SK-N-SH (cell line): ENCODE results near the gene CCDC194. TPM values are rescaled to one million over a fixed set of nuclear protein-coding genes. Genes with fewer than 3 reads are reported as not detected.

Source experiments
- CTCF ChIA-PET: fragments of 300-600, 350-600 bp; formaldehyde crosslinking; extraction: SDS; loops from one replicate; lab custom pipeline; 2021; lab: Yijun Ruan, JAX
- POLR2A ChIA-PET: fragments of 350-600 bp; sonication (Branson Sonifier 250); formaldehyde crosslinking; extraction: SDS; loops from one replicate; lab custom pipeline; 2020; ENCODE audit warnings: antibody characterized with exemption, inconsistent platforms; lab: Yijun Ruan, JAX
- DNase-seq: peaks from one replicate; pipeline ENCODE4 v3.0.0; 2012
- H2AFZ ChIP-seq: fragments of 200-600 bp; sonication (generic); 2 replicates; pipeline ENCODE4 v1.8.1; 2016; ENCODE audit warnings: antibody characterized with exemption, mild to moderate bottlenecking, low read depth
- H3F3A ChIP-seq: fragments of 200-600 bp; sonication (generic); replicated peaks from 2 replicates; pipeline ENCODE3; 2016; ENCODE audit warnings: antibody characterized with exemption, mild to moderate bottlenecking; ENCODE audit not compliant: insufficient read depth
- H3K27ac ChIP-seq, 2 experiments: fragments of 200-500 bp in 1 of 2; fragments of 200-600 bp in 1 of 2; sonication (Bioruptor generic) in 1 of 2; sonication (generic), shearing (Covaris generic) in 1 of 2; 2 replicates each; pipeline versions ENCODE4 v1.5.1 to v1.6.1; 2014 to 2016; ENCODE audit warnings: low read depth in 2 of 2, inconsistent platforms in 1 of 2, low read length in 1 of 2, mild to moderate bottlenecking in 1 of 2, mixed read lengths in 1 of 2
- H3K27me3 ChIP-seq: fragments of 200-600 bp; sonication (generic), shearing (Covaris generic); 2 replicates; pipeline ENCODE4 v1.6.1; 2016; ENCODE audit warnings: mixed run types; ENCODE audit not compliant: insufficient read depth
- H3K36me3 ChIP-seq, 2 experiments: fragments of 200-500 bp in 1 of 2; fragments of 200-600 bp in 1 of 2; sonication (Bioruptor generic) in 1 of 2; sonication (generic) in 1 of 2; replicated peaks in 1 of 2; 2 replicates each; pipeline versions ENCODE3 to v1.5.1; 2014 to 2016; ENCODE audit warnings: low read length in 1 of 2, mild to moderate bottlenecking in 1 of 2; ENCODE audit not compliant: insufficient read depth in 2 of 2, control insufficient read depth in 1 of 2
- H3K4me1 ChIP-seq, 2 experiments: fragments of 200-500 bp in 1 of 2; fragments of 200-600 bp in 1 of 2; sonication (Bioruptor generic) in 1 of 2; sonication (generic), shearing (Covaris generic) in 1 of 2; 2 replicates each; pipeline versions ENCODE4 v1.5.1 to v1.6.1; 2014 to 2016; ENCODE audit warnings: low read depth in 1 of 2, low read length in 1 of 2, mixed run types in 1 of 2; ENCODE audit not compliant: insufficient read depth in 2 of 2, control insufficient read depth in 1 of 2
- H3K4me2 ChIP-seq: fragments of 200-600 bp; sonication (generic), shearing (Covaris generic); 2 replicates; pipeline ENCODE4 v1.6.1; 2017; ENCODE audit warnings: mixed run types
- H3K4me3 ChIP-seq, 2 experiments: fragments of 200-500 bp in 1 of 2; fragments of 200-600 bp in 1 of 2; sonication (Bioruptor generic) in 1 of 2; sonication (generic), shearing (Covaris generic) in 1 of 2; 2 replicates each; pipeline versions ENCODE4 v1.5.1 to v1.8.1; 2014 to 2016; ENCODE audit warnings: low read depth in 2 of 2, inconsistent platforms in 1 of 2, low read length in 1 of 2, mild to moderate bottlenecking in 1 of 2, mixed read lengths in 1 of 2, moderate library complexity in 1 of 2
- H3K79me2 ChIP-seq: fragments of 200-600 bp; sonication (generic); 2 replicates; pipeline ENCODE4 v1.8.1; 2017; ENCODE audit warnings: mild to moderate bottlenecking; ENCODE audit not compliant: insufficient read depth
- H3K9ac ChIP-seq: fragments of 200-600 bp; sonication (generic); 2 replicates; pipeline ENCODE4 v1.6.1; 2017; ENCODE audit warnings: mixed run types
- H3K9me2 ChIP-seq: fragments of 200-600 bp; sonication (generic); 2 replicates; pipeline ENCODE4 v1.6.1; 2017; ENCODE audit warnings: mixed run types
- H3K9me3 ChIP-seq: fragments of 200-600 bp; sonication (generic); 2 replicates; pipeline ENCODE4 v1.6.1; 2017; ENCODE audit warnings: mixed run types, mild to moderate bottlenecking, moderate library complexity
- H4K20me1 ChIP-seq: fragments of 200-600 bp; sonication (generic); 2 replicates; pipeline ENCODE4 v1.6.1; 2017; ENCODE audit warnings: mild to moderate bottlenecking, mixed run types; ENCODE audit not compliant: insufficient read depth
- ELF1 ChIP-seq: IDR thresholded peaks from 2 replicates; pipeline ENCODE4 v1.4.0; 2012
- EP300 ChIP-seq, 2 experiments: IDR thresholded peaks; 2 replicates each; pipeline versions ENCODE4 v1.4.0 to v1.6.1; 2012; ENCODE audit warnings: borderline replicate concordance in 1 of 2, low read depth in 1 of 2, low read length in 1 of 2
- EZH2phosphoT487 ChIP-seq: fragments of 200-600 bp; sonication (generic); IDR thresholded peaks from 2 replicates; pipeline ENCODE4 v1.6.1; 2017; ENCODE audit warnings: low read depth, mixed run types, mild to moderate bottlenecking, antibody characterized with exemption, moderate library complexity, borderline replicate concordance
- FOSL2 ChIP-seq: IDR thresholded peaks from 2 replicates; pipeline ENCODE4 v1.4.0; 2012; ENCODE audit warnings: low read depth, mild to moderate bottlenecking, moderate library complexity, borderline replicate concordance
- FOXM1 ChIP-seq: IDR thresholded peaks from 2 replicates; pipeline ENCODE4 v1.4.0; 2012; ENCODE audit warnings: low read depth, mild to moderate bottlenecking
- JUND ChIP-seq: IDR thresholded peaks from 2 replicates; pipeline ENCODE4 v1.4.0; 2012
- MEF2A ChIP-seq: IDR thresholded peaks from 2 replicates; pipeline ENCODE4 v1.4.0; 2012; ENCODE audit warnings: low read depth, borderline replicate concordance
- MXI1 ChIP-seq: IDR thresholded peaks from 2 replicates; pipeline ENCODE4 v1.6.1; 2012; ENCODE audit warnings: mild to moderate bottlenecking, low read depth, low read length, improper control_type of control experiment
- POLR2AphosphoS5 ChIP-seq: IDR thresholded peaks from 2 replicates; pipeline ENCODE4 v1.6.1; 2012; ENCODE audit warnings: low read depth, low read length
- RFX5 ChIP-seq: IDR thresholded peaks from 2 replicates; pipeline ENCODE4 v1.6.1; 2012; ENCODE audit warnings: mild to moderate bottlenecking, improper control_type of control experiment, low read length
- RXRA ChIP-seq: IDR thresholded peaks from 2 replicates; pipeline ENCODE4 v1.4.0; 2012; ENCODE audit warnings: low read depth, mild to moderate bottlenecking, borderline replicate concordance
- SMC3 ChIP-seq: IDR thresholded peaks from 2 replicates; pipeline ENCODE4 v1.6.1; 2012; ENCODE audit warnings: low read depth, low read length, improper control_type of control experiment
- TAF1 ChIP-seq: IDR thresholded peaks from 2 replicates; pipeline ENCODE4 v1.6.1; 2012; ENCODE audit warnings: low read depth, mild to moderate bottlenecking, low read length, moderate library complexity, borderline replicate concordance
- WGBS: methylation state at CpG from one replicate; pipeline ENCODE4 v1.1.6; 2017; ENCODE audit warnings: low lambda C conversion rate; 5-methylcytosine and 5-hydroxymethylcytosine counted together
- polyA plus RNA-seq, 3 experiments: library from polyadenylated mRNA; depleted of rRNA; stranded (reverse); fragments of >200 nt; gene quantifications; 2 replicates each; pipeline ENCODE4 v1.2.3, GENCODE V29; 2012
- TF ChIP-seq, protein P1 (sequence below): IDR thresholded peaks from 2 replicates; pipeline ENCODE4 v1.4.0; 2012; ENCODE audit warnings: low read depth
- TF ChIP-seq, protein P2 (sequence below): fragments of 150-350 bp; IDR thresholded peaks from 2 replicates; pipeline ENCODE4 v1.6.1; 2016; ENCODE audit warnings: mild to moderate bottlenecking, low read depth, low read length
- TF ChIP-seq, protein P3 (sequence below): IDR thresholded peaks from 2 replicates; pipeline ENCODE4 v1.4.0; 2012; ENCODE audit warnings: low read depth, borderline replicate concordance
- TF ChIP-seq, protein P4 (sequence below): IDR thresholded peaks from 2 replicates; pipeline ENCODE4 v1.6.1; 2012; ENCODE audit warnings: mild to moderate bottlenecking, low read depth, low read length, moderate library complexity
- TF ChIP-seq, protein P5 (sequence below): fragments of 200-600 bp; sonication (generic); IDR thresholded peaks from 2 replicates; pipeline ENCODE4 v1.6.1; 2017; ENCODE audit warnings: antibody characterized with exemption, mild to moderate bottlenecking, moderate library complexity

Gene CCDC194
- polyA plus RNA-seq, 1 of the 3 experiments (the other 2 are of a cell fraction) = not detected

DNA sequence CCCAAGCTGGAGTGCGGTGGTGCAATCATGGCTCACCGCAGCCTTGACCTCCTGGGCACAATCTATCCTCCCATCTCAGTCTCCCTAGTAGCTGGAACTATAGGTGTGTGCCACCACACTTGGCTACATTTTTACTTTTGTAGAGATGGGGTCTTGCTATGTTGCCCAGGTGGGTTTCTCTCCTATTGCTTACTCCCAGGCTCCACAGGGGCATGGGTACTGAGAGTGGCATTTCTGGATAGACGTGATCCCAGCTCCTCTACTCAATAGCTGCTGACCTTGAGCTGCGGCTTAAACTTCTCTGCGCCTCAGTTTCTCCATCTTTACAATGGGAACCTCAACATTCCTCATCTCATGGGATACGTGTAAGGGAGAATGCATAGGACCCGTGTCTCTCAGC, 37.4 kb upstream of the CCDC194 start:
- no peaks in the 10 kb centered on the region for H3K27me3 ChIP-seq
- H3K9me3 ChIP-seq = no peaks in the 10 kb centered on the region
- CTCF ChIA-PET = interaction anchor here (1.0 to 1.9 kb wide), 3 partner anchors 10 to 142 kb away, joined by 3 to 4 read pairs (median 4); no protein-coding TSS in a partner anchor
- POLR2A ChIA-PET = no interaction called here
- H3K36me3 ChIP-seq = no peaks in the 10 kb centered on the region
- TF ChIP-seq SMC3 (no peak), TAF1 (no peak), RFX5 (no peak), ELF1 (no peak), MXI1 (no peak), EZH2phosphoT487 (no peak), FOSL2 (no peak), EP300 (IDR thresholded peaks at IDR 0.05; ENCODE audit: borderline replicate concordance in 1 of 2, low read depth in 1 of 2, low read length in 1 of 2) (no peak), MEF2A (no peak), JUND (no peak), RXRA (no peak), POLR2AphosphoS5 (no peak), FOXM1 (no peak)
- TF ChIP-seq, protein P1, sequence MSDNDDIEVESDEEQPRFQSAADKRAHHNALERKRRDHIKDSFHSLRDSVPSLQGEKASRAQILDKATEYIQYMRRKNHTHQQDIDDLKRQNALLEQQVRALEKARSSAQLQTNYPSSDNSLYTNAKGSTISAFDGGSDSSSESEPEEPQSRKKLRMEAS = no peak
- TF ChIP-seq, protein P2, sequence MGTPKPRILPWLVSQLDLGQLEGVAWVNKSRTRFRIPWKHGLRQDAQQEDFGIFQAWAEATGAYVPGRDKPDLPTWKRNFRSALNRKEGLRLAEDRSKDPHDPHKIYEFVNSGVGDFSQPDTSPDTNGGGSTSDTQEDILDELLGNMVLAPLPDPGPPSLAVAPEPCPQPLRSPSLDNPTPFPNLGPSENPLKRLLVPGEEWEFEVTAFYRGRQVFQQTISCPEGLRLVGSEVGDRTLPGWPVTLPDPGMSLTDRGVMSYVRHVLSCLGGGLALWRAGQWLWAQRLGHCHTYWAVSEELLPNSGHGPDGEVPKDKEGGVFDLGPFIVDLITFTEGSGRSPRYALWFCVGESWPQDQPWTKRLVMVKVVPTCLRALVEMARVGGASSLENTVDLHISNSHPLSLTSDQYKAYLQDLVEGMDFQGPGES = no peak
- TF ChIP-seq, protein P3, sequence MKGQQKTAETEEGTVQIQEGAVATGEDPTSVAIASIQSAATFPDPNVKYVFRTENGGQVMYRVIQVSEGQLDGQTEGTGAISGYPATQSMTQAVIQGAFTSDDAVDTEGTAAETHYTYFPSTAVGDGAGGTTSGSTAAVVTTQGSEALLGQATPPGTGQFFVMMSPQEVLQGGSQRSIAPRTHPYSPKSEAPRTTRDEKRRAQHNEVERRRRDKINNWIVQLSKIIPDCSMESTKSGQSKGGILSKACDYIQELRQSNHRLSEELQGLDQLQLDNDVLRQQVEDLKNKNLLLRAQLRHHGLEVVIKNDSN = no peak
- TF ChIP-seq, protein P4, sequence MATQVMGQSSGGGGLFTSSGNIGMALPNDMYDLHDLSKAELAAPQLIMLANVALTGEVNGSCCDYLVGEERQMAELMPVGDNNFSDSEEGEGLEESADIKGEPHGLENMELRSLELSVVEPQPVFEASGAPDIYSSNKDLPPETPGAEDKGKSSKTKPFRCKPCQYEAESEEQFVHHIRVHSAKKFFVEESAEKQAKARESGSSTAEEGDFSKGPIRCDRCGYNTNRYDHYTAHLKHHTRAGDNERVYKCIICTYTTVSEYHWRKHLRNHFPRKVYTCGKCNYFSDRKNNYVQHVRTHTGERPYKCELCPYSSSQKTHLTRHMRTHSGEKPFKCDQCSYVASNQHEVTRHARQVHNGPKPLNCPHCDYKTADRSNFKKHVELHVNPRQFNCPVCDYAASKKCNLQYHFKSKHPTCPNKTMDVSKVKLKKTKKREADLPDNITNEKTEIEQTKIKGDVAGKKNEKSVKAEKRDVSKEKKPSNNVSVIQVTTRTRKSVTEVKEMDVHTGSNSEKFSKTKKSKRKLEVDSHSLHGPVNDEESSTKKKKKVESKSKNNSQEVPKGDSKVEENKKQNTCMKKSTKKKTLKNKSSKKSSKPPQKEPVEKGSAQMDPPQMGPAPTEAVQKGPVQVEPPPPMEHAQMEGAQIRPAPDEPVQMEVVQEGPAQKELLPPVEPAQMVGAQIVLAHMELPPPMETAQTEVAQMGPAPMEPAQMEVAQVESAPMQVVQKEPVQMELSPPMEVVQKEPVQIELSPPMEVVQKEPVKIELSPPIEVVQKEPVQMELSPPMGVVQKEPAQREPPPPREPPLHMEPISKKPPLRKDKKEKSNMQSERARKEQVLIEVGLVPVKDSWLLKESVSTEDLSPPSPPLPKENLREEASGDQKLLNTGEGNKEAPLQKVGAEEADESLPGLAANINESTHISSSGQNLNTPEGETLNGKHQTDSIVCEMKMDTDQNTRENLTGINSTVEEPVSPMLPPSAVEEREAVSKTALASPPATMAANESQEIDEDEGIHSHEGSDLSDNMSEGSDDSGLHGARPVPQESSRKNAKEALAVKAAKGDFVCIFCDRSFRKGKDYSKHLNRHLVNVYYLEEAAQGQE = no peak
- TF ChIP-seq, protein P5, sequence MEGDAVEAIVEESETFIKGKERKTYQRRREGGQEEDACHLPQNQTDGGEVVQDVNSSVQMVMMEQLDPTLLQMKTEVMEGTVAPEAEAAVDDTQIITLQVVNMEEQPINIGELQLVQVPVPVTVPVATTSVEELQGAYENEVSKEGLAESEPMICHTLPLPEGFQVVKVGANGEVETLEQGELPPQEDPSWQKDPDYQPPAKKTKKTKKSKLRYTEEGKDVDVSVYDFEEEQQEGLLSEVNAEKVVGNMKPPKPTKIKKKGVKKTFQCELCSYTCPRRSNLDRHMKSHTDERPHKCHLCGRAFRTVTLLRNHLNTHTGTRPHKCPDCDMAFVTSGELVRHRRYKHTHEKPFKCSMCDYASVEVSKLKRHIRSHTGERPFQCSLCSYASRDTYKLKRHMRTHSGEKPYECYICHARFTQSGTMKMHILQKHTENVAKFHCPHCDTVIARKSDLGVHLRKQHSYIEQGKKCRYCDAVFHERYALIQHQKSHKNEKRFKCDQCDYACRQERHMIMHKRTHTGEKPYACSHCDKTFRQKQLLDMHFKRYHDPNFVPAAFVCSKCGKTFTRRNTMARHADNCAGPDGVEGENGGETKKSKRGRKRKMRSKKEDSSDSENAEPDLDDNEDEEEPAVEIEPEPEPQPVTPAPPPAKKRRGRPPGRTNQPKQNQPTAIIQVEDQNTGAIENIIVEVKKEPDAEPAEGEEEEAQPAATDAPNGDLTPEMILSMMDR = no peak
- H3F3A ChIP-seq = no peaks in the 10 kb centered on the region
- no peaks in the 10 kb centered on the region for H3K9me2 ChIP-seq
- no peak overlapping the region for H3K9ac ChIP-seq
- H3K79me2 ChIP-seq = no peaks in the 10 kb centered on the region
- 85% methylated on average over 7 of the region's 7 CpGs for WGBS
- no peak overlapping the region for H2AFZ ChIP-seq
- H3K4me3 ChIP-seq = no peak overlapping the region
- H4K20me1 ChIP-seq = no peaks in the 10 kb centered on the region
- H3K27ac ChIP-seq = no peak overlapping the region
- H3K4me1 ChIP-seq = no peaks in the 10 kb centered on the region
- H3K4me2 ChIP-seq = no peak overlapping the region
- DNase-seq = no peak
